HG03064 (cell line): ENCODE data around the gene F5.

Experiments used
- ATAC-seq: cut with Tn5 transposase; IDR thresholded peaks from one replicate; pipeline ENCODE4 v1.9.1; 2021; ENCODE audit warnings: low read depth; ENCODE audit not compliant: unreplicated experiment

The F5 gene

GRCh38 chr1:169588785-169589485 is 2.7 kb upstream of the F5 start:
- no peak for ATAC-seq

- ATAC-seq: no peak
Observed at GRCh38 chr1:169588112-169588511, 1.8 kb upstream of the F5 start.

GRCh38 chr1:169586067-169586394 is 250 bp downstream of the F5 start:
- peak; percentile 14 for ATAC-seq

- ATAC-seq: no peak
Observed at GRCh38 chr1:169585181-169585580, 1.1 kb downstream of the F5 start.

- ATAC-seq: no peak
Observed at GRCh38 chr1:169584483-169585144, 1.7 kb downstream of the F5 start.

- no peak for ATAC-seq
Observed at GRCh38 chr1:169577981-169578738, 8.1 kb downstream of the F5 start.

- ATAC-seq: no peak
Observed at GRCh38 chr1:169576935-169577331, 9.3 kb downstream of the F5 start.

GRCh38 chr1:169576241-169576934 is 9.9 kb downstream of the F5 start:
- no peak for ATAC-seq

- ATAC-seq: no peak
Observed at GRCh38 chr1:169574336-169574735, 11.9 kb downstream of the F5 start.

GRCh38 chr1:169572187-169572586 is 14.1 kb downstream of the F5 start:
- ATAC-seq: no peak

GRCh38 chr1:169571450-169571849 is 14.8 kb downstream of the F5 start:
- no peak for ATAC-seq

- ATAC-seq: no peak
Observed at GRCh38 chr1:169570172-169570574, 16.1 kb downstream of the F5 start.

GRCh38 chr1:169568497-169568896 is 17.8 kb downstream of the F5 start:
- ATAC-seq: no peak

- no peak for ATAC-seq
Observed at GRCh38 chr1:169565335-169566271, 20.7 kb downstream of the F5 start.

GRCh38 chr1:169563650-169564049 is 22.6 kb downstream of the F5 start:
- no peak for ATAC-seq

GRCh38 chr1:169563019-169563615 is 23.2 kb downstream of the F5 start:
- ATAC-seq: no peak

GRCh38 chr1:169561692-169562091 is 24.6 kb downstream of the F5 start:
- no peak for ATAC-seq

- ATAC-seq: no peak
Observed at GRCh38 chr1:169557131-169557530, 29.1 kb downstream of the F5 start.

GRCh38 chr1:169550294-169550693 is 36.0 kb downstream of the F5 start:
- ATAC-seq: no peak

GRCh38 chr1:169548282-169548681 is 38.0 kb downstream of the F5 start:
- no peak for ATAC-seq
